Trophoblast cell (in vitro differentiated cells and primary cell): Measurements from ENCODE around the gene TFF3.
A peak's percentile ranks its signal among the peaks of the same experiment; 100 is the strongest.

Source experiments
- DNase-seq, 2 donors: peaks; one replicate each; pipeline ENCODE4 v3.0.0-alpha.2; 2016
- H2AFZ ChIP-seq: 2 replicates; pipeline ENCODE4 v1.6.1; 2013; ENCODE audit warnings: low read length, moderate library complexity, mild to moderate bottlenecking; ENCODE audit not compliant: insufficient read depth, poor library complexity
- H2AK5ac ChIP-seq: 2 replicates; pipeline ENCODE4 v1.6.1; 2013; ENCODE audit warnings: mild to moderate bottlenecking, low read length
- H2BK120ac ChIP-seq: 2 replicates; pipeline ENCODE4 v1.6.1; 2013; ENCODE audit warnings: low read length, mild to moderate bottlenecking, moderate library complexity; ENCODE audit not compliant: insufficient read depth, poor library complexity
- H2BK12ac ChIP-seq: 2 replicates; pipeline ENCODE4 v1.6.1; 2013; ENCODE audit warnings: mild to moderate bottlenecking, low read length, moderate library complexity
- H2BK5ac ChIP-seq: 2 replicates; pipeline ENCODE4 v1.6.1; 2013; ENCODE audit warnings: low read length, low read depth, moderate library complexity, mild to moderate bottlenecking; ENCODE audit not compliant: poor library complexity
- H3K14ac ChIP-seq: 2 replicates; pipeline ENCODE4 v1.6.1; 2013; ENCODE audit warnings: mild to moderate bottlenecking, low read length
- H3K18ac ChIP-seq: 2 replicates; pipeline ENCODE4 v1.6.1; 2013; ENCODE audit warnings: mild to moderate bottlenecking, low read length
- H3K23ac ChIP-seq: 2 replicates; pipeline ENCODE4 v1.6.1; 2013; ENCODE audit warnings: low read length
- H3K27ac ChIP-seq: 2 replicates; pipeline ENCODE4 v1.5.1; 2013; ENCODE audit warnings: low read depth, mild to moderate bottlenecking, inconsistent platforms, low read length, moderate library complexity
- H3K27me3 ChIP-seq: 2 replicates; pipeline ENCODE4 v1.6.1; 2013; ENCODE audit warnings: inconsistent platforms, mild to moderate bottlenecking, low read length, moderate library complexity; ENCODE audit not compliant: insufficient read depth
- H3K36me3 ChIP-seq, 2 experiments: 1 replicate in 1 of 2; 2 replicates in 1 of 2; pipeline ENCODE4 v1.6.1; 2013; ENCODE audit warnings: low read length in 2 of 2, mild to moderate bottlenecking in 2 of 2, moderate library complexity in 1 of 2; ENCODE audit not compliant: insufficient read depth in 2 of 2, control insufficient read depth in 1 of 2
- H3K4ac ChIP-seq: 2 replicates; pipeline ENCODE4 v1.6.1; 2013; ENCODE audit warnings: low read depth, mild to moderate bottlenecking, low read length, moderate library complexity
- H3K4me1 ChIP-seq, 2 experiments: 1 replicate in 1 of 2; 2 replicates in 1 of 2; pipeline ENCODE4 v1.6.1; 2013; ENCODE audit warnings: low read length in 2 of 2, mild to moderate bottlenecking in 2 of 2, moderate library complexity in 1 of 2; ENCODE audit not compliant: insufficient read depth in 2 of 2, control insufficient read depth in 1 of 2
- H3K4me2 ChIP-seq: 2 replicates; pipeline ENCODE4 v1.6.1; 2013; ENCODE audit warnings: inconsistent platforms, mild to moderate bottlenecking, low read length, moderate library complexity
- H3K4me3 ChIP-seq: 2 replicates; pipeline ENCODE4 v1.5.1; 2013; ENCODE audit warnings: mild to moderate bottlenecking, low read depth, low read length, inconsistent platforms
- H3K79me1 ChIP-seq: one replicate; pipeline ENCODE4 v1.6.1; 2013; ENCODE audit warnings: low read length
- H3K79me2 ChIP-seq: 2 replicates; pipeline ENCODE4 v1.6.1; 2013; ENCODE audit warnings: low read length, mild to moderate bottlenecking; ENCODE audit not compliant: control insufficient read depth, insufficient read depth, poor library complexity
- H3K9ac ChIP-seq: 2 replicates; pipeline ENCODE4 v1.6.1; 2013; ENCODE audit warnings: mild to moderate bottlenecking, low read length
- H3K9me3 ChIP-seq: 2 replicates; pipeline ENCODE4 v1.6.1; 2013; ENCODE audit warnings: low read depth, mild to moderate bottlenecking, control low read depth, inconsistent platforms, low read length; ENCODE audit not compliant: insufficient read depth
- H4K12ac ChIP-seq: 2 replicates; pipeline ENCODE4 v1.6.1; 2013; ENCODE audit warnings: low read depth, mild to moderate bottlenecking, low read length, moderate library complexity
- H4K8ac ChIP-seq: 2 replicates; pipeline ENCODE4 v1.6.1; 2013; ENCODE audit warnings: low read depth, mild to moderate bottlenecking, low read length, moderate library complexity
- H4K91ac ChIP-seq: one replicate; pipeline ENCODE4 v1.6.1; 2013; ENCODE audit warnings: low read depth, mild to moderate bottlenecking, low read length, moderate library complexity
- WGBS: extraction: QIAGEN DNeasy Blood & Tissue Kit; methylation state at CpG from one replicate; pipeline ENCODE4 v1.1.7; 2013; ENCODE audit warnings: missing lambda C conversion rate; ENCODE audit not compliant: insufficient read length, insufficient coverage; ENCODE audit errors: extremely low coverage; 5-methylcytosine and 5-hydroxymethylcytosine counted together

TFF3 gene

GRCh38 chr21:42304556-42305454, 10.4 kb downstream of the TFF3 start:
- no peak overlapping the region for H3K9ac ChIP-seq
- H2BK5ac ChIP-seq = no peak overlapping the region

GRCh38 chr21:42303443-42303842, 11.8 kb downstream of the TFF3 start:
- Histone ChIP-seq H3K36me3 (no peaks in the 10 kb centered on the region), H4K91ac (no peak overlapping the region), H3K4ac (no peak overlapping the region), H2BK120ac (no peak overlapping the region), H4K12ac (no peak overlapping the region), H3K79me2 (no peaks in the 10 kb centered on the region), H3K14ac (no peak overlapping the region), H3K9ac (no peak overlapping the region), H3K4me3 (no peak overlapping the region), H3K4me2 (no peak overlapping the region), H3K23ac (no peak overlapping the region), H3K27ac (no peak overlapping the region), H2AK5ac (no peak overlapping the region), H3K4me1 (no peaks in the 10 kb centered on the region), H3K79me1 (no peaks in the 10 kb centered on the region), H3K9me3 (peaks cover 4% of the 10 kb centered on the region), H3K27me3 (no peaks in the 10 kb centered on the region), H2BK5ac (no peak overlapping the region), H2BK12ac (no peak overlapping the region), H3K18ac (no peak overlapping the region), H2AFZ (no peak overlapping the region), H4K8ac (no peak overlapping the region)
- no CpG with 5 or more reads among the region's 3 CpGs for WGBS
- DNase-seq = no peak

More at GRCh38 chr21:42304556-42305454, 10.4 kb downstream of the TFF3 start:
- H3K27ac ChIP-seq = no peak overlapping the region
- DNase-seq = no peak
- H3K18ac ChIP-seq = no peak overlapping the region
- H4K8ac ChIP-seq = no peak overlapping the region
- no peak overlapping the region for H2AK5ac ChIP-seq
- peaks cover 2% of the 10 kb centered on the region for H3K9me3 ChIP-seq
- no peak overlapping the region for H4K12ac ChIP-seq
- no peak overlapping the region for H3K4ac ChIP-seq
- no peaks in the 10 kb centered on the region for H3K36me3 ChIP-seq
- no peak overlapping the region for H3K4me2 ChIP-seq
- H3K27me3 ChIP-seq = no peaks in the 10 kb centered on the region
- H3K79me1 ChIP-seq = no peaks in the 10 kb centered on the region
- no peak overlapping the region for H3K14ac ChIP-seq
- H3K79me2 ChIP-seq = no peaks in the 10 kb centered on the region
- H4K91ac ChIP-seq = no peak overlapping the region
- no peak overlapping the region for H2BK12ac ChIP-seq
- H3K4me1 ChIP-seq = no peaks in the 10 kb centered on the region
- no peak overlapping the region for H3K23ac ChIP-seq
- no CpG with 5 or more reads among the region's 22 CpGs for WGBS
- no peak overlapping the region for H3K4me3 ChIP-seq
- H2AFZ ChIP-seq = no peak overlapping the region
- H2BK120ac ChIP-seq = no peak overlapping the region

GRCh38 chr21:42302794-42303193, 12.4 kb downstream of the TFF3 start:
- H2AK5ac ChIP-seq = no peak overlapping the region
- no peaks in the 10 kb centered on the region for H3K36me3 ChIP-seq
- H3K23ac ChIP-seq = no peak overlapping the region
- H4K12ac ChIP-seq = no peak overlapping the region
- no peaks in the 10 kb centered on the region for H3K79me2 ChIP-seq
- no peak overlapping the region for H3K9ac ChIP-seq
- no peak overlapping the region for H2BK5ac ChIP-seq
- no peak overlapping the region for H3K4me2 ChIP-seq
- no peak overlapping the region for H3K4ac ChIP-seq
- H3K18ac ChIP-seq = no peak overlapping the region
- H2BK12ac ChIP-seq = no peak overlapping the region
- H4K8ac ChIP-seq = no peak overlapping the region
- WGBS = no CpG with 5 or more reads among the region's 7 CpGs
- H3K27me3 ChIP-seq = no peaks in the 10 kb centered on the region
- no peak overlapping the region for H4K91ac ChIP-seq
- no peak overlapping the region for H2BK120ac ChIP-seq
- H3K4me1 ChIP-seq = no peaks in the 10 kb centered on the region
- H3K9me3 ChIP-seq = peaks cover 4% of the 10 kb centered on the region
- no peak overlapping the region for H2AFZ ChIP-seq
- H3K14ac ChIP-seq = no peak overlapping the region
- no peaks in the 10 kb centered on the region for H3K79me1 ChIP-seq
- no peak overlapping the region for H3K4me3 ChIP-seq
- no peak overlapping the region for H3K27ac ChIP-seq
- DNase-seq = no peak

GRCh38 chr21:42302076-42302650, 13.0 kb downstream of the TFF3 start:
- H3K4me1 ChIP-seq = no peaks in the 10 kb centered on the region
- no peak overlapping the region for H2BK12ac ChIP-seq
- no peak overlapping the region for H2BK120ac ChIP-seq
- no peak overlapping the region for H3K14ac ChIP-seq
- H3K4me3 ChIP-seq = no peak overlapping the region
- H4K12ac ChIP-seq = no peak overlapping the region
- H2BK5ac ChIP-seq = no peak overlapping the region
- no peak overlapping the region for H3K9ac ChIP-seq
- H4K8ac ChIP-seq = no peak overlapping the region
- no peak overlapping the region for H2AK5ac ChIP-seq
- H3K27ac ChIP-seq = no peak overlapping the region
- WGBS = no CpG with 5 or more reads among the region's 12 CpGs
- no peak overlapping the region for H3K18ac ChIP-seq
- H3K36me3 ChIP-seq = no peaks in the 10 kb centered on the region
- no peak overlapping the region for H3K4ac ChIP-seq
- no peak overlapping the region for H3K4me2 ChIP-seq
- peaks cover 3% of the 10 kb centered on the region for H3K9me3 ChIP-seq
- no peak overlapping the region for H3K23ac ChIP-seq
- no peak overlapping the region for H4K91ac ChIP-seq
- H2AFZ ChIP-seq = no peak overlapping the region
- DNase-seq = peak in 1 of 2 donors; percentile 28
- no peaks in the 10 kb centered on the region for H3K79me2 ChIP-seq
- no peaks in the 10 kb centered on the region for H3K79me1 ChIP-seq
- no peaks in the 10 kb centered on the region for H3K27me3 ChIP-seq
